CD4-positive, alpha-beta T cell (primary cell): ENCODE measurements around the gene MCCC1. TPM values are rescaled to one million over a fixed set of nuclear protein-coding genes. Genes with fewer than 3 reads are reported as not detected.

Source experiments
- ATAC-seq: fragments of 200-7000 bp; cut with Tn5 transposase; one replicate; pipeline ENCODE4 v1.10.0; 2022; ENCODE audit warnings: mild to moderate bottlenecking; ENCODE audit not compliant: poor library complexity
- CTCF ChIA-PET: fragments of 350-600 bp; sonication (Branson Sonifier 250); formaldehyde crosslinking; loops from one replicate; lab custom pipeline; 2021; ENCODE audit warnings: antibody characterized with exemption, inconsistent platforms; lab: Charles Lee
- POLR2A ChIA-PET: fragments of 350-600 bp; sonication (Branson Sonifier 250); formaldehyde crosslinking; loops from one replicate; lab custom pipeline; 2021; ENCODE audit warnings: antibody characterized with exemption, inconsistent platforms; lab: Charles Lee
- DNase-seq, 14 experiments: peaks; one replicate each; pipeline ENCODE4 v3.0.0-alpha.2; 2013 to 2020; ENCODE audit warnings: mixed read lengths in 2 of 14
- H3K27ac ChIP-seq, 2 donors: one replicate each; pipeline versions ENCODE4 v1.5.1 to v1.7.0; 2013; ENCODE audit warnings: low read length in 2 of 2, low read depth in 1 of 2, mild to moderate bottlenecking in 1 of 2
- H3K27me3 ChIP-seq, 2 experiments: 1 replicate in 1 of 2; 2 replicates in 1 of 2; pipeline versions ENCODE4 v1.6.1 to v1.7.0; 2013; ENCODE audit warnings: low read length in 2 of 2, control low read depth in 1 of 2, mild to moderate bottlenecking in 1 of 2, moderate library complexity in 1 of 2; ENCODE audit not compliant: insufficient read depth in 2 of 2, control insufficient read depth in 1 of 2
- H3K36me3 ChIP-seq: one replicate; pipeline ENCODE4 v1.6.1; 2013; ENCODE audit warnings: low read length, control low read depth; ENCODE audit not compliant: insufficient read depth
- H3K4me1 ChIP-seq: one replicate; pipeline ENCODE4 v1.6.1; 2013; ENCODE audit warnings: low read length, control low read depth; ENCODE audit not compliant: insufficient read depth
- H3K4me3 ChIP-seq: one replicate; pipeline ENCODE4 v1.5.1; 2013; ENCODE audit warnings: mild to moderate bottlenecking, low read length, moderate library complexity
- H3K9me3 ChIP-seq, 2 experiments: 1 replicate in 1 of 2; 2 replicates in 1 of 2; pipeline versions ENCODE4 v1.6.1 to v1.7.0; 2013; ENCODE audit warnings: low read length in 2 of 2, mild to moderate bottlenecking in 2 of 2, control low read depth in 1 of 2, moderate library complexity in 1 of 2; ENCODE audit not compliant: control insufficient read depth in 1 of 2, insufficient read depth in 1 of 2
- H3K27ac Mint-ChIP-seq: one replicate; pipeline ENCODE4 v1.8.0; 2020; ENCODE audit warnings: mixed read lengths
- H3K27me3 Mint-ChIP-seq: one replicate; pipeline ENCODE4 v1.8.0; 2021; ENCODE audit warnings: mixed read lengths
- H3K36me3 Mint-ChIP-seq: one replicate; pipeline ENCODE4 v1.8.0; 2021; ENCODE audit warnings: low read depth, mixed read lengths
- H3K4me1 Mint-ChIP-seq: one replicate; pipeline ENCODE4 v1.8.0; 2021; ENCODE audit warnings: low read depth, mixed read lengths
- H3K4me3 Mint-ChIP-seq: one replicate; pipeline ENCODE4 v1.8.0; 2020; ENCODE audit warnings: mild to moderate bottlenecking, mixed read lengths
- H3K9me3 Mint-ChIP-seq: one replicate; pipeline ENCODE4 v1.8.0; 2020; ENCODE audit warnings: mixed read lengths
- intact Hi-C, 2 experiments: fragments of 100-400 bp; cut with DNase I in 1 of 2; cut with micrococcal nuclease in 1 of 2; formaldehyde crosslinking; loops; one replicate each; pipeline versions ENCODE4 v1.15.1 to v1.9.0; 2023 to 2025; cut with DNase I, micrococcal nuclease
- total RNA-seq, 174 experiments: library from RNA in 2 of 174; stranded (reverse) in 2 of 174; gene quantifications; one replicate each; pipeline ENCODE4 v1.2.3 and lab custom pipeline; 2021 to 2026
- TF ChIP-seq, protein P1 (sequence below): fragments of 200-600 bp; IDR thresholded peaks from one replicate; pipeline ENCODE4 v1.8.0; 2022; ENCODE audit warnings: antibody characterized with exemption, mild to moderate bottlenecking

Gene MCCC1
- total RNA-seq, 2 experiments from 2014 or later: 16.4 to 16.7 TPM

DNA sequence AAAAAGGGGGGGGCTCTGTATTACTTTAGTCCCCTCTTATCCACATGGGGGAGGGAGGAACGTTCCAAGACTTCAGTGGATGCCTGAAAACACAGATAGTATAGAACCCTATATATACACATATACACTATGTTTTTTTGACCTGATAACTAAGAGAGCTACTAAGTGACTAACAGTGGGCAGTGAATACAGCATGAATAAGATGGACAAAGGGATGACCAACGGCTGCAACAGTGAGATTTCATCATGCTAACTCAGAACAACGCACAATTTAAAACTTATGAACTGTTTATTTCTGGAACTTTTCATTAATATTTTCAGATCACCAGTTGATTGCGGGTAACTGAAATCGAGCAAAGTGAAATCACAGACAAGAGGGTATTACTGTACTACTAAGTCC lies 126.2 kb downstream of the MCCC1 start:
- no peak overlapping the region for H3K4me3 ChIP-seq
- no peak overlapping the region for H3K27ac ChIP-seq
- no peaks in the 10 kb centered on the region for H3K9me3 Mint-ChIP-seq
- H3K9me3 ChIP-seq: peaks cover 0 to under 1% of the 10 kb centered on the region in 2 experiments
- no peaks in the 10 kb centered on the region for H3K36me3 Mint-ChIP-seq
- TF ChIP-seq, protein P1, sequence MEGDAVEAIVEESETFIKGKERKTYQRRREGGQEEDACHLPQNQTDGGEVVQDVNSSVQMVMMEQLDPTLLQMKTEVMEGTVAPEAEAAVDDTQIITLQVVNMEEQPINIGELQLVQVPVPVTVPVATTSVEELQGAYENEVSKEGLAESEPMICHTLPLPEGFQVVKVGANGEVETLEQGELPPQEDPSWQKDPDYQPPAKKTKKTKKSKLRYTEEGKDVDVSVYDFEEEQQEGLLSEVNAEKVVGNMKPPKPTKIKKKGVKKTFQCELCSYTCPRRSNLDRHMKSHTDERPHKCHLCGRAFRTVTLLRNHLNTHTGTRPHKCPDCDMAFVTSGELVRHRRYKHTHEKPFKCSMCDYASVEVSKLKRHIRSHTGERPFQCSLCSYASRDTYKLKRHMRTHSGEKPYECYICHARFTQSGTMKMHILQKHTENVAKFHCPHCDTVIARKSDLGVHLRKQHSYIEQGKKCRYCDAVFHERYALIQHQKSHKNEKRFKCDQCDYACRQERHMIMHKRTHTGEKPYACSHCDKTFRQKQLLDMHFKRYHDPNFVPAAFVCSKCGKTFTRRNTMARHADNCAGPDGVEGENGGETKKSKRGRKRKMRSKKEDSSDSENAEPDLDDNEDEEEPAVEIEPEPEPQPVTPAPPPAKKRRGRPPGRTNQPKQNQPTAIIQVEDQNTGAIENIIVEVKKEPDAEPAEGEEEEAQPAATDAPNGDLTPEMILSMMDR: no peak
- H3K27ac Mint-ChIP-seq: no peak overlapping the region
- H3K4me1 Mint-ChIP-seq: peaks cover 61% of the 10 kb centered on the region
- no peaks in the 10 kb centered on the region for H3K27me3 ChIP-seq
- H3K4me1 ChIP-seq: peaks cover 13% of the 10 kb centered on the region
- CTCF ChIA-PET: no interaction called here
- H3K27me3 Mint-ChIP-seq: no peaks in the 10 kb centered on the region
- no peak overlapping the region for H3K4me3 Mint-ChIP-seq
- POLR2A ChIA-PET: no interaction called here
- no peaks in the 10 kb centered on the region for H3K36me3 ChIP-seq
- DNase-seq: no peak
- ATAC-seq: no peak
- intact Hi-C loops: loop anchor here in 1 of 2 experiments (1.0 to 10.0 kb wide), 2 partner anchors 179 to 1978 kb away; no protein-coding TSS in a partner anchor

DNA sequence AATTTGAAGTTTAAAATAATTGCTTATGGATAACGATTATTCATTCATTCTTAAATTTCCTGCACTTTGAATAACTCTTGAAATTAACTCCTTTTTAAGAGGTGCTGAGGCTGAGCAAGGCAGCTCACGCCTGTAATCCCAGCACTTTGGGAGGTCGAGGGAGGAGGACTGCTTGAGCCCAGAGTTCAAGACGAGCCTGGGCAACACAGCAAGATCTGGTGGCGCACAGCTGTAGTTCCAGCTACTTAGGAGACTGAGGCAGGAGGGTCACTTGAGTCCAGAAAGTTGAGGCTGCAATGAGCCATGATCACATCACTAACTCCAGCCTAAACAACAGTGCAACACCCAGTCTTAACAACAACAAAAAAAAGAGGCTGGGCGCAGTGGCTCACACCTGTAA lies 126.9 kb downstream of the MCCC1 start:
- H3K27ac Mint-ChIP-seq: no peak overlapping the region
- DNase-seq: no peak
- ATAC-seq: no peak
- TF ChIP-seq, protein P1: no peak
- no peaks in the 10 kb centered on the region for H3K27me3 Mint-ChIP-seq
- Histone ChIP-seq H3K4me1 (peaks cover 11% of the 10 kb centered on the region), H3K27me3 (no peaks in the 10 kb centered on the region), H3K4me3 (no peak overlapping the region), H3K27ac (no peak overlapping the region), H3K9me3 (peaks cover 0 to 3% of the 10 kb centered on the region in 2 experiments), H3K36me3 (no peaks in the 10 kb centered on the region)
- ChIA-PET POLR2A (no interaction called here), CTCF (no interaction called here)
- H3K4me3 Mint-ChIP-seq: no peak overlapping the region
- intact Hi-C loops: loop anchor here in 1 of 2 experiments (10.0 kb wide), 1 partner anchor 1978 kb away; no protein-coding TSS in a partner anchor
- H3K9me3 Mint-ChIP-seq: no peaks in the 10 kb centered on the region
- H3K36me3 Mint-ChIP-seq: no peaks in the 10 kb centered on the region
- peaks cover 65% of the 10 kb centered on the region for H3K4me1 Mint-ChIP-seq

DNA sequence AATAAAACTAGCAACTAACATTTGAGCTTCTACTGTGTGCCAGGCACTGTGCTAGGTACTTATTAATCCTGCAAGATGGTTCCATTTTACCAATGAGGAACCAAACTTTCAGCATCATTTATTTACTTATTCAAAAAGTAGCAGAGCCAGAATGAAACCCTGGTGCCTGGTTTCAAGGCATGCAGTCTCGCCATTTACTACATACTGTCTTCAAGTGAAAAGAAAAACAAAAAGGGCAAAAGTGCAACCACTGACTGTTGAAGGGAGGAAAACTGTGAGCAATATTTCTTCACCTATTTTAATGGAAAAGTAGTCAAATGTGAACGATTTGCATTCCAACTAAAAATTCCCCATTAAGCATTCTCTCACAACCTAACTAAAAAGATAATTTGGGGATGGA lies 127.7 kb downstream of the MCCC1 start:
- no peaks in the 10 kb centered on the region for H3K27me3 Mint-ChIP-seq
- Histone ChIP-seq H3K27me3 (no peaks in the 10 kb centered on the region), H3K4me1 (peaks cover 12% of the 10 kb centered on the region), H3K4me3 (no peak overlapping the region), H3K27ac (no peak overlapping the region), H3K9me3 (peaks cover 0 to 3% of the 10 kb centered on the region in 2 experiments), H3K36me3 (no peaks in the 10 kb centered on the region)
- DNase-seq (no peak), ATAC-seq (no peak)
- no peaks in the 10 kb centered on the region for H3K36me3 Mint-ChIP-seq
- H3K9me3 Mint-ChIP-seq: no peaks in the 10 kb centered on the region
- ChIA-PET POLR2A (interaction anchor here (1.5 kb wide), 1 partner anchor 10 kb away, joined by 5 read pairs; no protein-coding TSS in a partner anchor), CTCF (no interaction called here)
- intact Hi-C loops: loop anchor here in 1 of 2 experiments (10.0 kb wide), 1 partner anchor 1977 kb away; no protein-coding TSS in a partner anchor
- no peak overlapping the region for H3K27ac Mint-ChIP-seq
- peaks cover 66% of the 10 kb centered on the region for H3K4me1 Mint-ChIP-seq
- TF ChIP-seq, protein P1: no peak
- H3K4me3 Mint-ChIP-seq: no peak overlapping the region
